Activated T-cell treated with anti-CD3 and anti-CD28 coated beads for 1 hour (primary cell): ENCODE data around the gene HRH3.

Source experiments
- DNase-seq: peaks from one replicate; pipeline ENCODE4 v3.0.0-alpha.2; 2020; ENCODE audit warnings: low read depth

The HRH3 gene

DNA sequence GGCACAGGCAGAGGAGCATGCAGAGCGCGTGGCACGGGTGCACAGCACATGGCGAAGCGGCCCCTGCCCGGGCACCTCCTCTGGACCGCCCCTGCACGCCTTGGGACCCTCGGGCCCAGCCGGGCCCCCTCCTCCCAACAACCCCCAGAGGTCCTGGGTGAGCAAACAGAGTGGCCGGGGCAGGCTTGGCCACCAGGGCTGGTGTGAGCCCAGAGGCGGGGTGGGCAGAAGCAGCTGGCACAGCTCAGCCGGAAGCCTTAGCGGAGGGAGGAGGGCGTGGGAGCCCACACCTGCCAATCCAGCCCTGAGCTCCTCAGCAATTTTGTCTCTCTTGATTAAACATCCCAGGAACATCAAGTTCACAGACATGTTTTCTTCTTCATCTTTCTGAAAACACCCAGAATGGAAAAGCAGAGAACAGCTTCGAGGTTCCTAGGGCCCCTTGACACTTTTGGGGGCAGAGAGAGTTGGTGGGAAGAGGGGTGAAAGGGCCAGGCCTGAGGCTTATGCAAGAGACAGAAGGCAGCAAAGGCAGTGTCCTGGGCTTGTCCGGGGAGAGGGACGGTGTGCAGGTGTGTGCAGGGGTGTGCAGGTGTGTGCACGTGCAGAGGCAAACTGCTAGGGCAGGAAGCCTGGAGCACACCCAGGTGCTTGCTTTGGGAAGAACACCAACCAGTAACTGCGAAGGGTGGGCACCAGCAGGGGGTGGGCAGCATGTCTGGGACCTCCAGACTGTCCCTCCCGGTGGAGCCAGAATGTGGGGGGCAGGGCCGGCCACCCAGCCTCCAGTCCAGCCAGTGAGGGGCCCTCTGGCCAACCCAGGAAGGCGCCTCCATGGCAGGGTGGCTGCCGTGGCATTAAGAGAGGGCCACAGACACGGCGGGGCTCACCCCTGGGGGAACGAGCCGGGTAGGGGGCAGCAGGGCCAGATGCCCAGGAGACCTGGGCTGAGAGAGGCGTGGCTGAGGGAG is 4.8 kb downstream of the HRH3 start:
- no peak for DNase-seq

- no peak for DNase-seq
These were observed 6.0 kb downstream of the HRH3 start for GRCh38 chr20:62214067-62214466.

DNA sequence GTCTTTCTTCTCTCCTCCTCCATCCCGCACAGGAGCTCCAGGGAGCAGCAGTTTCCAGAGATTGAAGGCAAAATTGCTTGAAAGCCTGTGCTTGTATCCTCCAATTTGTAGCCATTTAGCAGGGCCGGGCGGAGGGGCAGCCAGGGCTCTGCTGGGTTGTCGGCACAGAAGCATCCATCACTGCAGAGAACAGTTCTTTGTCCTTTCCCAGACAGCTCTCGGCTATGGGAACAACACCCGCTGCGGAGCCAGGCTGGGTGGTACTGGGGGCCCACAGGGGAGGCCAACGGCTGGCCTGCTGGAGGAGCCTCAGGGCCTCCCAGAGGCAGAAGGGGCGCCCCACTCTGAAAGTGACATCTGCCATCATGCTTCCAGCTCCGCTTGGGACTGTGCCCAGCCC is 7.8 kb downstream of the HRH3 start:
- DNase-seq = no peak

GRCh38 chr20:62211769-62212288 is 8.2 kb downstream of the HRH3 start:
- no peak for DNase-seq

GRCh38 chr20:62211216-62211615 is 8.9 kb downstream of the HRH3 start:
- DNase-seq = no peak

DNA sequence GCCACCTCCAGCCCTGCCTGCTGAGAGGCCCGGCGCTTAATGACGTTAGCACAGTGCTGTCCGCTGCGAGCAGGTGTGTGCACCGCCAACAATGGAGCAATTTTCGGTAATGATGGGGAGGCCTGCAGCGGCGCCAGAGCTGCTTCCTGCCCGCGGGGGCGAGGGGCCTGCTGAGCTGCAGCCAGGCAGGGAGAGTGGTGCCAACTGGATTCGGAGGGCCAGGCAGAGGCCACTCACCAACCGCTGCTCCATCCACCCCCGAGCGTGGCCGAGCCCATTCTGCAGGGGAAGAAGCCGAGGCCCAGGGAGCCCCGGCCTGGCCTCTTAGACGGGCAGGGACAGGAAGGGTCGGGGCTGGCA is 9.6 kb downstream of the HRH3 start:
- DNase-seq = no peak

GRCh38 chr20:62209850-62210495 is 10.1 kb downstream of the HRH3 start:
- DNase-seq = no peak

DNA sequence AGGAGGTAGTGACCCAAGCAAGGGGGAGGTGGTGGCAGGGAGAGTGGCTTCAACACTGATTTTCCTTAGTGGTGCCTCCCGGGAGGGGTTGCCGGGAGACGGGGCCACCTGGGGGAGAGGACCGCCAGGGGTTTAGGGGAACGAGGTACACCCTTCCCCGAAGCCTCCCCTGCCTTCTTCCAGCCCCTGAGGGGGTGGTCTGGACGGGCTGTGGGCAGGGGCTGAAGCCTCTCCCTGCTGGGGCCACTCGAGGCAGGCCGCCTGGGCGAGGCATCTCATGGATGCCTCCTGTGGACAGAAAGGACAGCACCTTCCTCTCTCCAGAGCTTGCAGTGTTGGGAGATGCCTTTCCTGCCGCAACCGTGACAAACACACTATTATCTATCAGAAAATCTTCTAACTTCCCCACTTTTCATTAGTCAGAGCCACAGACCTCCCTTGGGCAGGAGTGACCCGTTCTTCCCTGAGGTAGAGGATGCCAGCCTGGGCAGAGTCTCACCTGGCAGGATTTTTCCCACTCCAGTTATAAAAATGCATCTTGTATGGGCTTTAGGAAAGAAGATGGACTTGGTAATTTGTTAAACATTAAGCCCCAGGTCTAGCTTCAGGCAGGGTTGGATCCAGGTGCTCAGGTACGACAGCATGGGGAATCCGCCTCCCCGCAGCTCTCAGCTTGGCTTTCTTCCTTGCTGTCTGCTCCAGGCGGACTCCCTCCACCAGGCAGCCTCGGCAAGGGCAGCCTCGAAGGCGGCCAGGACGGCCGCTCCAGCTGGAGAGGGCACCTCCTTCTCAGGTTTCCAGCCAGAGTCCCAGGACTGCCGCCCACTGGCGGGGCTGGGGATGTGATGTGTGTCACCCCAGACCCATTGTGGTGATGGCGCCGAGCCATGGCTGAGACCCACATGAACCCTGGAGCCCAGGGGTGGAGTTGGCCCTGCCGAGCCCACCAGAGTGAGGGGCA is 11.0 kb downstream of the HRH3 start:
- DNase-seq = no peak

GRCh38 chr20:62208061-62208794 is 11.8 kb downstream of the HRH3 start:
- no peak for DNase-seq

- no peak for DNase-seq
These were observed 13.7 kb downstream of the HRH3 start for GRCh38 chr20:62206388-62206775.

DNA sequence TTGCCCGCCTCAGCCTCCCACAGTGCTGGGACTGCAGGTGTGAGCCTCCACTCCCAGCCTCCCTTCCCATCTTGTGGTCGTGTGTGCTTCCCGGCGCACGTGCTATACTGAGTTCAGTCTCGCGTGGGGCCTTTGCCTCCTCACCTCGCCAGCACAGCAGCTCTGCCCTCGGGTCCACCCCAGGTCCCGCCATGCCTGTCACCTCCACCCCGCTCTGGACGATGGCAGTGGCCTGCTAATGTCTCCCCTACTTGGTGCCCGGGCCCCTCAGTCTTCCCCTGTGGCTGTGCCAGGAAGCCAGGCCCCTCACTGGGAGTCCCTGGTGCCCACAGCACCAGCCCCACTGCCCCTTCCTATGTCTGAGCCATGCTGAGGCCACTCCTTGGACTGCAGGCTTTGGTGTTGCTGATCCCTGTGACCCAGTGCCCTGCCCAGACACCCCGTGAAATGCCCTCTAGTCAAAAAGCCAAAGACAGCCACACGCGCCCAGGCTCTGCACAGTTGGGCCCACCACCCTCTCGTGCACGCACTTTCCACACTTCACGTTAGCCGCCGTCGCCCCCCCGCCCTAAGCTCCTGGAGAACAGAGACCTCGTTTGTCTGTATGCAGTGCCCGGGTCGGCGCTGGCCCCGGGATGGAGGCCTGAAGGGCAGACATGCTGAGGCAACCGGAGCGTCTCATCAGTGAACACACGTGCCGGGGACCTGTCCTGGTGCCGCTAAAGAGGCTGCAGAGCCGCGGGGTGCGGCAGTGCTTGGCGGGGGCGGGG is 14.3 kb downstream of the HRH3 start:
- no peak for DNase-seq

GRCh38 chr20:62203378-62204030 is 16.6 kb downstream of the HRH3 start:
- no peak for DNase-seq

GRCh38 chr20:62202676-62203377 is 17.3 kb downstream of the HRH3 start:
- no peak for DNase-seq

DNA sequence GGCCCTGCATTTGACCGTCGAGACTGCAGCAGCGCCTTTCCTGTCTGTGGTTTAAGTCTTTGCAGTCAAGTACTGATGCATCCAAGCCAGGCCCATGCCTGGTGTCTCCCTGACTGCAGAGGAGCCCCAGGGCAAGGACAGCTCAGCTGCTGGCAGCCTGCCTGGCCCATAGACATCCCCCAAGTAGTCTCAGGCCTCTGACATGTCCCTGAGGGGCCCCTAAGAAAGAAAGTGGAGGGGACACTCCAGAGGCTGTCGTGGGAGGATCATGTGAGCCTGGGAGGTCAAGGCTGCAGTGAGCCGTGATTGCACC is 18.0 kb downstream of the HRH3 start:
- DNase-seq = no peak

DNA sequence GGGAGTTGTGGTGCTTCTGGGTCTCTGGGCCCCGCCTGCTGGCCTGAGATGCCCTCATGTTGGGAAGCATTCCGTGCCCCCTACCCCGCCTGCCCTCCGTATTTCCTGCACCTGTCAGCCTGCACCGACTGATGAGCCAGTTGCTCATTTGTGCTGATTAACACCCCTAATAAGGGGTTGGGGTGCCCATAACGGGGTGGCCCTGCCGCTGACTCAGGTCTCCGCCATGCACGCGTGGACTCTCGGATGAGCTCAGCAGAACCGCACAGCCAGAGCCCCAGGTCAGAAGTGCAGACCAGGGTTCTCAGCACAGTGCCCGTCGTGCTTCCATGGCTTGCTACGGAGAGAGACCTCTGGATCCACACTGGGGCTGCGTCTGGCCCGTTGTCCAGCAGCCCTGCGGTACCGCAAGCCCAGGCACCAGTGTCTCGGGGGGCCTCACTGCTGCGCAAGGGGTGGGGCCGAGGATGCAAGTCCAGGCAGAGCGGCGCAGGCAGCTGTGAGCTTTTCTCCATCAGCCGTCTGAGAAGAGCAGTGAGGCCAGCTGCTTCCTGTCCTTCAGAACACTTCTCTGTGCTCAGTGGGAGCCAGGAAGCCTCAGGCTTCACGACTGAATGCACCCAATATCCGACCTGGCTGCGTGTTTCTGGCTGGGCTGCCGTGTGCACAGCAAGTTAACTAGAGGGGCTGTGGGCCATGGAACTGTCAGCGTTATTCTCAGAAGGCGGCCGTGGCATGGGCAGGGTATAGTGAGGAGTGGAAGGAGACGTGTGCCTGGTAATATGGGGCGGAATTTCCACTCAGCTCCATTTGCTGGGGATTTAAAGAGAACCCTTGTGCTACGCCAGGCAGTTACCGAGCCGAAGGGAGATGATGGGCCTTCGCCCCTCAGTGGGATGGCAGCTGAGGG is 18.6 kb downstream of the HRH3 start:
- DNase-seq = no peak

- no peak for DNase-seq
These were observed 19.4 kb downstream of the HRH3 start for GRCh38 chr20:62200491-62201172.

DNA sequence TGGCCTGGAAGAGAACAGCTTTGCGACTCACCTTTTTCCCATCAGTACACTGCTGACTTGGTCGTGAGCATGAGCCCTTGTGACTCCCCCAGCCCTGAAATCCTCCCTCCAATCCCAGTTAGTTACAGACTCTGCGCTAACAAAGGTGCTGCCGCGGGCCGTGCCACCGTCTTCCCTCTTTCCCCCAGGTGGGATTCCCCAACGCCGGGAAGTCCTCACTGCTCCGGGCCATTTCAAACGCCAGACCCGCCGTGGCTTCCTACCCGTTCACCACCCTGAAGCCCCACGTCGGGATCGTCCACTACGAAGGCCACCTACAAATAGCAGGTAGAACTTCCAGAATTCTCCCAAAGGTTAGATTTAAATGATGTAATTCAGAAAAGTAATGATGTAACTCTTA is 21.1 kb downstream of the HRH3 start:
- no peak for DNase-seq

- DNase-seq = no peak
These were observed 21.6 kb downstream of the HRH3 start for GRCh38 chr20:62198496-62198895.
